Stomach (tissue), 4 donors: ENCODE measurements around the gene SIVA1.

Experiments
- POLR2AphosphoS5 ChIP-seq, 3 donors: sonication (generic); formaldehyde crosslinking; IDR thresholded peaks; one replicate each; pipeline ENCODE4 v1.6.1; 2016; ENCODE audit warnings: antibody characterized with exemption in 3 of 3
- TF ChIP-seq, protein P1 (sequence below), 7 experiments: fragments of 450-650 bp in 4 of 7; fragments of 200-600 bp in 3 of 7; sonication (generic) in 3 of 7; IDR thresholded peaks; one replicate each; pipeline ENCODE4 v1.5.1; 2016 to 2019; ENCODE audit warnings: antibody characterized with exemption in 7 of 7, control low read depth in 2 of 7, mild to moderate bottlenecking in 1 of 7

DNA sequence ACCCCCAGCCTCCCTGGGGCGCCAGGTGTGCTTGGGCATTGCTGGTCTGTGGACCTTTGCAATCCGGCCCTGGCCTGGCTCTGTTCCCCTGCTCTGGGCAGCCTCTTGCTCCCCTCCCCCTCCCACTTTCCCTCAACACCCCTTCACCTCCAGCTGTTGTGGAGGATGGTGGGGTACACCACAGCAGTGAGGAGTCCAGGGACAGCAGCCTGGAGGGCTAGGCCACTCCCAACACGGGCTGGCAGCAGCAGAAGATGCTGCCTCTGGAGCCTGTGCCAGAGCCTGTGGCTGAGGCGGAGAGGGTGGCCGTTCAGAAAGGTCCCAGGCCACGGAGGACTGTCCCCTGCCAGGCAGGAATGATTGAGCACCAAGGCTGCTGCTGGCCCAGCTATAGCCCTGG is 55.5 kb downstream of the SIVA1 start:
- TF ChIP-seq, protein P1, sequence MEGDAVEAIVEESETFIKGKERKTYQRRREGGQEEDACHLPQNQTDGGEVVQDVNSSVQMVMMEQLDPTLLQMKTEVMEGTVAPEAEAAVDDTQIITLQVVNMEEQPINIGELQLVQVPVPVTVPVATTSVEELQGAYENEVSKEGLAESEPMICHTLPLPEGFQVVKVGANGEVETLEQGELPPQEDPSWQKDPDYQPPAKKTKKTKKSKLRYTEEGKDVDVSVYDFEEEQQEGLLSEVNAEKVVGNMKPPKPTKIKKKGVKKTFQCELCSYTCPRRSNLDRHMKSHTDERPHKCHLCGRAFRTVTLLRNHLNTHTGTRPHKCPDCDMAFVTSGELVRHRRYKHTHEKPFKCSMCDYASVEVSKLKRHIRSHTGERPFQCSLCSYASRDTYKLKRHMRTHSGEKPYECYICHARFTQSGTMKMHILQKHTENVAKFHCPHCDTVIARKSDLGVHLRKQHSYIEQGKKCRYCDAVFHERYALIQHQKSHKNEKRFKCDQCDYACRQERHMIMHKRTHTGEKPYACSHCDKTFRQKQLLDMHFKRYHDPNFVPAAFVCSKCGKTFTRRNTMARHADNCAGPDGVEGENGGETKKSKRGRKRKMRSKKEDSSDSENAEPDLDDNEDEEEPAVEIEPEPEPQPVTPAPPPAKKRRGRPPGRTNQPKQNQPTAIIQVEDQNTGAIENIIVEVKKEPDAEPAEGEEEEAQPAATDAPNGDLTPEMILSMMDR (IDR thresholded peaks at IDR 0.05) = no peak
- TF ChIP-seq POLR2AphosphoS5 (IDR thresholded peaks at IDR 0.05) = no peak
